HG03558 (cell line): ENCODE data around the gene VSX2.
"Not testable (repeated sequence)": the region's sequence is repeated elsewhere in the genome, so short reads cannot be mapped to it uniquely, and the experiment has no call there.

Source experiments
- ATAC-seq: cut with Tn5 transposase; IDR thresholded peaks from one replicate; pipeline ENCODE4 v1.9.1; 2021; ENCODE audit warnings: moderate number of reproducible peaks; ENCODE audit not compliant: unreplicated experiment; ENCODE audit errors: extremely low read depth

Gene VSX2

GRCh38 chr14:74257941-74258763 is 18.9 kb downstream of the VSX2 start:
- ATAC-seq, result no peak

GRCh38 chr14:74258764-74259035 is 19.5 kb downstream of the VSX2 start:
- no peak for ATAC-seq

- no peak for ATAC-seq
These were observed 20.3 kb downstream of the VSX2 start for GRCh38 chr14:74259513-74259912.

GRCh38 chr14:74260525-74261233 is 21.4 kb downstream of the VSX2 start:
- ATAC-seq, result no peak

GRCh38 chr14:74261288-74261687 is 22.0 kb downstream of the VSX2 start:
- ATAC-seq, result no peak

- no peak for ATAC-seq
These were observed 22.8 kb downstream of the VSX2 start for GRCh38 chr14:74262076-74262475.

GRCh38 chr14:74263181-74263580 is 23.9 kb downstream of the VSX2 start:
- no peak for ATAC-seq

- no peak for ATAC-seq
These were observed 24.7 kb downstream of the VSX2 start for GRCh38 chr14:74263921-74264320.

- ATAC-seq, result no peak
These were observed 26.2 kb downstream of the VSX2 start for GRCh38 chr14:74265301-74265965.

GRCh38 chr14:74267588-74267987 is 28.3 kb downstream of the VSX2 start:
- no peak for ATAC-seq

GRCh38 chr14:74270382-74271177 is 31.3 kb downstream of the VSX2 start:
- ATAC-seq, result not testable (repeated sequence)

- no peak for ATAC-seq
These were observed 32.1 kb downstream of the VSX2 start for GRCh38 chr14:74271365-74271764.

- no peak for ATAC-seq
These were observed 36.1 kb downstream of the VSX2 start for GRCh38 chr14:74275241-74275841.

- ATAC-seq, result no peak
These were observed 38.8 kb downstream of the VSX2 start for GRCh38 chr14:74278080-74278479.

- ATAC-seq, result no peak
These were observed 41.8 kb downstream of the VSX2 start for GRCh38 chr14:74281069-74281468.

GRCh38 chr14:74286736-74287135 is 47.5 kb downstream of the VSX2 start:
- no peak for ATAC-seq

GRCh38 chr14:74289801-74290200 is 50.6 kb downstream of the VSX2 start:
- no peak for ATAC-seq

GRCh38 chr14:74290415-74290814 is 51.2 kb downstream of the VSX2 start:
- no peak for ATAC-seq

GRCh38 chr14:74292061-74292460 is 52.8 kb downstream of the VSX2 start:
- no peak for ATAC-seq

- ATAC-seq, result no peak
These were observed 54.4 kb downstream of the VSX2 start for GRCh38 chr14:74293606-74294005.
